Stimulated activated CD8-positive, alpha-beta memory T cell treated with anti-CD3 and anti-CD28 coated beads, Interleukin-12 subunit alpha, Interleukin-12 subunit beta, amount 100 ng/mL, for 24 hours (primary cell): ENCODE results near the gene KLHL3.
"Not testable (repeated sequence)": the region's sequence is repeated elsewhere in the genome, so short reads cannot be mapped to it uniquely, and the experiment has no call there.

Source experiments
- DNase-seq: peaks from one replicate; pipeline ENCODE4 v3.0.0-alpha.2; 2020; ENCODE audit errors: extremely low read depth

KLHL3 gene

DNA sequence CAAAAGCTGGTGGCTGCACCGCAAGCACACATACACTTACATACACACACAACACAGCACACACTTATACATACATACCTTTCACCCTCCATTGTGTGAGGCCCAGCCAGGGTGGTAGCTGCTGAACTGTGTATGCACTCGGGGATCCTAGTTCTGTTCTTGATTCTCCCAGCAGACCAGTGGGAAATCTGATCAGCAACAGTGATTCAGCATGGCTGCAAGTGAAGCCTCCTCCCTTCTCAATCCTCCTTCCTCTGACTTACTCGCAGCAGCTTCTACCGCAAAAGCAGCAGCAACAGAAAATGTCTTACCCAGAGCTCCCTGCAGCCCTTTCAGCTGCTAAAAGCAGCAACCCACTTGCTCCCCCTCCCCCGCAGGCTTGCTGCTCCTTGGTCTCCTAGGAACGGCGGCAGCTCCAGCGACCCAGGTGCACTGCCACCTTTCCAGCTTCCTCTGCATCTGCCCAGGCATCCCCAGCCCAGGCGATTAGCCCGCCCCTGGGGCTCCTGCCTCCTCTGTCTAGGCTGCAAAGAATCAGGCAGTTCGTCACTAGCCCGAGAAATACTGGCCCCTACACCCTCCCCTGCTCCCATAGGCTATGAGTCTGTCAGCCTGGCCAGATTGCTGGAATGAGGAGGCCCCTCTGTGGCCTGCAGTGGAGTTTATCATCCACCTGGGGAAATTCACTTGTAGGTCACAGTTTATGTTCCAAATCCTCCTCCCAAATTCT lies at the start of gene KLHL3:
Gene KLHL3, minus strand, starts transcription at position 535 of the 730 bp plus-strand sequence. Its CDS starts 443 bp downstream, at position 92.
- DNase-seq = no peak

DNA sequence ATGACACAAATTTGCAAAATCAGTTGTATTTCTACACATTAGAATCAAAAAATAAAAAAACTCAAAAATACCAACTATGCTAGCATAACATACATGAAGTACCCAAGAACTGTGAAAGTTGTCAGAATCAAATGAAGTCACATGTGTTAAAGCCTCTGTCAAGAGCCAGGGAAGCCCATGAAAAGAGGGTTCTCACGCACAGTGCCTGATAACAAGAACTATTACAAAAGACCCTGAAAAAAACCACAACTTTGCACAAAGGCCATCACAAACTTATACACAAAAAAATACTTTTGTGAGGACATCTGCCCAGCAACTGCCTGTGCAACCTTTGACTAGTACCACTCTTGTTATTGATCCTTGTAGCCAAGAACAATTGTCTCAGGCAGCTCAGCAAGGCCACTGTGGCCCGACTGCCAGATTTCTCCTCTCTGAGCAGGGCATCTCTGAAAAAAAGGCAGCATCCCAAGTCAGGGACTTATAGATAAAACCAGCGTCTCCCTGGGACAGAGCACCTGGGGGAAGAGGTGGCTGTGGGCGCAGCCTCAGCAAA lies 47.2 kb upstream of the KLHL3 start:
- DNase-seq = no peak

GRCh38 chr5:137782055-137782454 lies 46.2 kb upstream of the KLHL3 start:
- no peak for DNase-seq

DNA sequence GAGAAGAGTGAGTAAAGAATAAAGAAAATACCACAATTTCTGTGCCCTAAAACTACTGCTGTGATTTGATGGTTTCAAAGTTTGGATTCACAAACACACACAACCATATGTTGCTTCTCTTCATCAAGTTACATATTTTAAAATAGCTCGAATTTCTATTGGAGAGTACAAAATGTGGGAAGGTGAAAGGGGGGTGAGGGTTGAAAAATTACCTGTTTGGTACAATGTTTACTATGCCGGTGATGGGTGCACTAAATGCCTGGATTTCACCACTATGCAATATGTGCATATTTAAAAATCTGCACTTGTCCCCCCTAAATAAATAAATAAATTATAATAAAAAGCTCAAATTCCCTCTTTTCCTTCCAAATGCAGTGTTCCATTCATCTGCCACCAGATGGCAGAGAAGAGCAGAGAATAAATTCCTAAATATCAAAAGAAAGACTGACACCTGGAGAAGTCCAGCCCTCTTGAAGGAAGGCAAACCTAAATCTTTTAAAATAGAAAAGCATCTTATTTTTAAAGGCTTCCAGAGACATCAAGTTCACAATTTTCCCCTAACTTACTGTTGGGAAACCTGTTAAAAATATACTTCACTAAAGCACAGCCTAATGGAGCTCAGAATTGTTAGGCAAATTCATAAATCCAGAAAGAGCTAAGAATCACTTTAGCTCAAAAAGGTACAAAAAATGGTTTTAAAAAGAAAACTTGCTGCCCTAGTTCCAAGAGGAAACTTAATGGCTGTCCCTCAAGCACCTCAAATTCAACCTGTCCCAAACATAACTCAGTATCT lies 43.1 kb upstream of the KLHL3 start:
- DNase-seq = no peak

DNA sequence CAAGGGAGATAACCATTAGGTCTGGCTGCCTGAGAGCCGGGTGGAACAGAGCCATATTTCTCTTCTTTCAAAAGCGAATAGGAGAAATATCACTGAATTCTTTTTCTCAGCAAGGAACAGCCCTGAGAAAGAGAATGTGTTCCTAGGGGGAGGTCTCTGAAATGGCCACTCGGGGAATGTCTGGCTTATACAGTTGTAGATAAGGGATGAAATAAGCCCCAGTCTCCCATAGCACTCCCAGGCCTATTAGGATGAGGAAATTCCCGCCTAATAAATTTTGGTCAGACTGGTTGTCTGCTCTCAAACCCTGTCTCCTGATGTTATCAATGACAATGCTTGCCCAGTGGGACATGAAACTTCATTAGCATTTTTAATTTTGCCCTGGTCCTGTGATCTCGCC lies 32.0 kb upstream of the KLHL3 start:
- DNase-seq = not testable (repeated sequence)

GRCh38 chr5:137761566-137761965 lies 25.7 kb upstream of the KLHL3 start:
- no peak for DNase-seq

DNA sequence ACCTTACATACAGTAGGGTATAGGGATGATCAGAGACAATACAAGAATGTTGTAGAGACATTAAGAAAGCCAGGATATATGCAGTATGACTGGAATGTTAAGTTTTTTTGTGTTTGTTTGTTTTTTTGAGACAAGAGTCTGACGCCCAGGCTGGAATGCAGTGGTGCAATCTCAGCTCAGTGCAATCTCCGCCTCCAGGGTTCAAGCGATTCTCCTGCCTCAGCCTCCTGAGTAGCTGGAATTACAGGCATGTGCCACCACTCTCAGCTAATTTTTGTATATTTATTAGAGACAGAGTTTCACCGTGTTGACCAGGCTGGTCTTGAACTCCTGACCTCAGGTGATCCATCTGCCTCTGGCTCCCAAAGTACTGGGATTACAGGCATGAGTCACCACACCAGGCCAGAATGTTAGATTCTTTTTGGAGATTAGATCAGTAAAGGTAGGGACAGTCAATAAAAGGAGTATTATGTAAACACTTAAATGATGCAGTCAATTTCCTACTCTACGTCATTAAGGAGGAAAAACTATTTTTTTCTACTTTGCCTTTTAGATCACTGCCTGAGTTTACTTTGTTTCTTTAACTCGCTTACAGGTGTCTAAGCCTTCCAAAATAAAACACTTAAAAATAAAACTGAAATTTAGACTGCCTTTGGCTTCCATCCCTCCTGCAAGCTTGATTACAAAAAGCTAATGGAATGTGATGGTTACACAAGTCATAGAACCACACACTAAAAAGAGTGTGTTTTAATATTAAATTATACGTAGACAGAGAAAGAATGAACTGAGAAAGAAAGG lies 25.0 kb upstream of the KLHL3 start:
- DNase-seq = no peak

DNA sequence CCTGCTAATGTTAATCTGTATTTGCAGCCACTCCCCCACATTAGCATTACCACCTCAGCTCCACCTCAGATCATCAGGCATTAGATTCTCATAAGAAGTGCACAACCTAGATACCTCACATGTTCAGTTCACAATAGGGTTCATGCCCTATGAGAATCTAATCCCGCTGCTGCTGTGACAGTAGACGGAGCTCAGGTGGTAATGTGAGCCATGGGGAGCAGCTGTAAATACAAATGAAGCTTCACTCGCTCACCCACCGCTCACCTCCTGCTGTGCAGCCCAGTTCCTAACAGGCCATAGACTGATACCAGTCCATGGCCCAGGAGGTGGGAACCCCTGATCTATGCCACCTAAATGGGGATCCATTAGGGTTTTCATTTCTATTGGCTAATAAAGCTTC lies 24.4 kb upstream of the KLHL3 start:
- no peak for DNase-seq

- DNase-seq = no peak
Measured at GRCh38 chr5:137758715-137759306, 22.9 kb upstream of the KLHL3 start.

DNA sequence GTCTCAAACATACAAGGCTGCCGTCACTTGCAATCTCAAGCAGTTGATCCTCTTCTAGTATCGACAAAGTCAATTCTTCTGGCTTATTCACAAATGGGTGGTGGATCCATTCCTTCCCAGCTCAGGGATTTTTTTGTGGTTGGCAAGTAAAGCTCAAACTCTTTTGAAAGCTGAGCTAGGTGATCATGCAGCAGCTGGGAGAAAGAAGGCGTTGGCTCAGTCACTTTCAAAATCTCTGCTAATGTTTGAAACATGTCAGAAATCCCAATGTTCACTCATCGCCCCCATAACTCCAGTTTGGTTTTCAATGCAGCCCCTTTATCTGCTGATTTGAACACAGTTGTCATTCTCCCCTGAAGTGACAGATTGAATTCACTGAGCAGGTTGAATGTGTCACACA lies 22.2 kb upstream of the KLHL3 start:
- no peak for DNase-seq

- DNase-seq = no peak
Measured at GRCh38 chr5:137757634-137758033, 21.7 kb upstream of the KLHL3 start.

DNA sequence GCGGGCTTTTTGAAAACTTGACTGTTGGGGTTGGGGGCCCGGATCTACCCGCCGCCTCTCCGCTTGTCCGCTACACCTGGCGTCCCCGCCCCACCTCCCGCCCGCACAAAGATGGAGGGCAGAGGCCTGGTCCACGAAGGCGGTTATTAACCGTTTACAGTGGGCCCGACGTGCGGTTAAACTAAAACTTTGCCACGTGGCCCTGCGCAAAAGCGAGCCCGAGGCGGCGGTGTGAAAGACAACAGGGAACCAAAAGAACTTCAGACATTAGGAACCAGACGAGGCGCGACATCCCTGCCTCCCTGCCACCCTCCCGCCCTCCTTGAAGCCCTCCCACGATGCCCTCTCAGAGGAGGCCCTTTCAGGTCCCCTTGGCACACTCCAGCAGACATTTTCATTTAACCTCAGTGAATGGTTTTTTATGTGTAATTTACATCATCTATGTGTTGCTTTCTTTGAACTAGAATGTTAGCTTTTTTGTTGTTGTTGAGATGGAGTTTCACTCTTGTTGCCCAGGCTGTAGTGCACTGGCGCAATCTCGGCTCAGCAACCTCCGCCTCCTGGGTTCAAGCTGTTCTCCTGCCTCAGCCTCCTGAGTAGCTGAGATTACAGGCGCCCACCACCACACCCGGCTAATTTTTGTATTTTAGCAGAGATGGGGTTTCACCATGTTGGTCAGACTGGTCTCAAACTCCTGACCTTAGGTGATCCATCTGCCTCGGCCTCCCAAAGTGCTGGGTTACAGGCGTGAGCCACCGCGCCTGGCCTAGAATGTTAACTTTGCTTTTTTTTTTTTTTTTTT lies 19.3 kb upstream of the KLHL3 start:
- no peak for DNase-seq

- peak; percentile 95 for DNase-seq
Measured at GRCh38 chr5:137754188-137754960, 18.5 kb upstream of the KLHL3 start, which contains the start of gene HNRNPA0. TSS of gene HNRNPA0 (minus strand) at chr5:137754363. CDS start at chr5:137754066, 297 bp downstream.

GRCh38 chr5:137753691-137754187 lies 17.9 kb upstream of the KLHL3 start:
- DNase-seq = no peak

DNA sequence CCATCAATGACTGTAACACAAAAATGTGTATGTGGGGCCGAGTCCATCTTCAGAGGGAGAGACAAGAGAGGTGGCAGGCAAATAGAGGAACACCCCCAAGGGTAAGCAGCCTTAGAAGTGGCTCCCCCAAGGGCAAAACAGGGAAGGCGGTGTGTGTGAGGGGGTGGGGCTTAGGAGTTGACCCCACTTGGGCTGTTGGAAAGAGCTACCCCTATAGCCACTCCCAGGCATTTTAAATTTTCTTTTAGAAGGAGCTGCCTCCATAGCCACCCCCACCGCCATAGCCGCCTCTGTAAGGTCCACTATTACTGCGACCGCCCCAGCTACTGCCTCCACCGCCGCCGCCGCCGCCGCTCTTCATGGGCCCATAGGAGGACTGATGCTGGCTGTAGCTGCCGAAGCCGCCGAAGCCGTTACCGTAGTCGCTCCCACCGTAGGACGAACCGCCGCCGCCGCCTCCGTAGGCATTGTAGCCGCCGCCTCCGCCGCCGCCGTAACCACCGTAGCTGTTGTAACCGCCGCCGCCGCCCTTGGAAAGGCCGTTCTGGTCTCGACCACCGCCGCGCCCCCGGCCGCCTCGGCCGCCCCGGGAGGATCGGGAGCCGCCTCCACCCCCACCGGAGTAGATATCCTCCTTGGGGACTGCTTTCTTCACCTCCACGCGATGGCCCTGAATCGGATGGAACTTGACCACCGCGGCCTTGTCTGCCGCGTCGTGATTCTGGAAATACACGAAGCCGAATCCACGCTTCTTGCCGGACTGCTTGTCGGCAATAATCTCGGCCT lies 17.2 kb upstream of the KLHL3 start:
- no peak for DNase-seq

DNA sequence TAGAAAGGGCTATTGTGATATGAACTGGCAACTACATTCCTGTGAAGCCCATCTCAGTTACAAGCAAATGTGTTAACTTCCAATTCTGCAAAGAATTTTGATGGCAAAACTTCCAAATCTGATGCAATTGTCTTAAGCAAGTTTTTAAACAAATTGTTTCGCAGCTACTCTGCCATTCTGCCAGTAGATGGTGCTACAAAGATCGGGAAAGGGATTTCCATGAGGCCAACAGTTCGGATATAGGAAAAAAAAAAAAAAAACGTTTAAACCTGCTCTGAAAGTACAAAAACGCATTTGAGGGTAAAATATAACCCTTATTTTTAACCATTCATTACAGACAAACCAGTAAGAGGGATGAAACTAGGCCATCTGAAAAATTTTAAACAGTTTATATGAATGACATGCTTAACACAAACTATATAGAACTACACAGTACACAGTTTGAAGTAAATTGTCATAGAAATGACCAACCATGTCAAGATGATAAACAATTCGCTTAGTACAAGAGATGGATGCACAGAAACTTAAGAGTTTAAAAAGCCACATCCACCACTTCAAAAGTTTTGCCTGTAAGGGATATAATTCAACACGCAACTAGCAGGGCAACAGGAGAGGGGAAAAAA lies 16.1 kb upstream of the KLHL3 start:
- DNase-seq = no peak

- DNase-seq = no peak
Measured at GRCh38 chr5:137750436-137750835, 14.5 kb upstream of the KLHL3 start.

- DNase-seq = no peak
Measured at GRCh38 chr5:137747848-137748247, 12.0 kb upstream of the KLHL3 start.
